ENCODE measurements around the gene QKI.

GRCh38 chr6:163390770-163391169 lies 23.7 kb upstream of the QKI start:
- TF ChIP-seq CTCF (conservative IDR thresholded peaks at IDR 0.05; ENCODE audit: low read length) (no peak), EZH2phosphoT487 (IDR thresholded peaks at IDR 0.05; ENCODE audit: borderline replicate concordance) (no peak)
